Prostate gland (tissue), 2 donors: ENCODE measurements around the gene KRTAP3-2.

Experiments
- CTCF ChIP-seq, 4 experiments: fragments of 200-600 bp in 2 of 4; fragments of 450-650 bp in 2 of 4; sonication (generic) in 2 of 4; IDR thresholded peaks; 1 replicate in 3 of 4; 2 replicates in 1 of 4; pipeline ENCODE4 v1.5.1; 2016 to 2019; ENCODE audit warnings: antibody characterized with exemption in 4 of 4, mild to moderate bottlenecking in 2 of 4, moderate library complexity in 2 of 4
- POLR2A ChIP-seq: fragments of 450-650 bp; IDR thresholded peaks from one replicate; pipeline ENCODE4 v1.6.1; 2016; ENCODE audit warnings: antibody characterized with exemption, mild to moderate bottlenecking
- POLR2AphosphoS5 ChIP-seq: sonication (generic); formaldehyde crosslinking; IDR thresholded peaks from one replicate; pipeline ENCODE4 v1.6.1; 2017; ENCODE audit warnings: antibody characterized with exemption

GRCh38 chr17:41013606-41014005, 13.9 kb upstream of the KRTAP3-2 start:
- TF ChIP-seq CTCF (IDR thresholded peaks at IDR 0.05) (no peak), POLR2A (no peak), POLR2AphosphoS5 (no peak)
